ENCODE results near the gene HSD3B2. TPM values are rescaled to one million over a fixed set of nuclear protein-coding genes. Genes with fewer than 3 reads are reported as not detected.

Gene HSD3B2
- polyA plus RNA-seq, 5 donors: 0.14 to 0.23 (median 0.21) TPM

DNA sequence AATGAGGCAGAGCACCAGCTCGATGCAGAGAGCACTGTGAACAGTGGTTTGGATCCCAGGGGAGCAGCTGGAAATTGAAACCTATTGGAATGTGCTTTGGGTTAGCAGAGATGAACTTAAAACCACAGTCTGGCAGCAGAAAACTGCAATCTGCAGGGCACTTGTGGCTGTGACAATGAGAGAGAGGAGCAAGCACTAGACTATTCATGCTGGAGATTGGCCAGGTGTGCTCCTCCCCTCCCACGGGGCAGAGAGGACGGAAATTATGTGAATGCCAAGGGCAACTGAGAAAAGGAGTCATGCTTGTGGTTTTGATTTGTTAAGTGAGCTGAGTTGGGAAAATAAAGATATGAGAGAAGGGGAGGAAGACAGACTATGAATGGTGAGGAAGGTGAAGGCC is 38.1 kb downstream of the HSD3B2 start:
- DNase-seq: no peak

DNA sequence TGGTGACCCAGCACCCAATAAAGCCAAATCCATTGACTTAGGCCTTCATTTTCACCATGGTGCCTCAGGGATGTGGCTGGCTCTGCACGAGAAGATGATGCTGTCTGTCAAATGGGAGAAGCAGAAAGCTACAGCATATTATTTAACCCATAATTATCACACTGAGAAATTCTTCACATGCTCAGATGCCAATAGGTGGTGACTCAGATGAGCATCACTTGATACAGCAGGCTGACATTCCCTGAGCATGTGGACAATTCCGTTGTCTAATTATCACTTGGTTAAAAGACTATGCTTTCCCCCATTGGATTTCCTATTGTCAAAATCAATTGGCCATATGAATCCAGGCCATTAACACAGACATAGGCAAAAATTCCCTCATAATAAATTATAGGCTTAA is 48.0 kb downstream of the HSD3B2 start:
- DNase-seq: no peak

DNA sequence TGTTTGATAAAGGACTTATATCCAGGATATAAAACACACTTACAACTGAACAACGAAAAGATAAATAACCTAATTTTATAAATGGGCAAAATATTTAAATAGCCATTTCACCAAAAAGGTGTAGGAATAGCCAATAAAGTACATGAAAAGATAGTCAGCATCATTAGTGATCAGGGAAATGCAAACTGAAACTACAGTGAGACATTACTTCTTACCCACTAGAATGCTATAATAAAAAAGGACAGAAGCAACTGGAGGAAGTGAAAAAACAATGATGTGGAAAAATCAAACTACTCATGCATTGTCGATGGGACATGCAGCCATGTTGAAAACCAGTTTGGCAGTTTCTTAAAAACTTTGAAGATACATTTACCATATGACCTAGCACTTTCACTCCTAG is 48.6 kb downstream of the HSD3B2 start:
- no peak for DNase-seq

DNA sequence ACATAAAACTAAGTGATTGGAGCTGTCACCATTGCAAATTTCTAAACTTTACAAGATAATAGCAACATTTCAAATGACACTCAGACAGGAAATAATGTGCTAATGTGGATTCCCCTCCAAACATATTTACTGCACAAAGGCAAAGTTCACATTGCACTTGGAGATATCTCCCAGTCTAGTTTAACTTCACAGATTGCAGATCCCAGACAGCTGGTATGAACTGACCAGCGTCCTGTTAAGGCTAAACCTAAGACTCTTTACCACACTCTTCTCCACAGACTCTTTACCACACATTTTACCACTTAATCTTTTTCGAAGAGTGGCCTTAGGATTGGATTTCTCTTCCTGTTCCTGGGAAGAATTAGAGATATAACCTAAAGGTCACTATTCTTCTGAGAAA is 51.5 kb downstream of the HSD3B2 start:
- DNase-seq: no peak

DNA sequence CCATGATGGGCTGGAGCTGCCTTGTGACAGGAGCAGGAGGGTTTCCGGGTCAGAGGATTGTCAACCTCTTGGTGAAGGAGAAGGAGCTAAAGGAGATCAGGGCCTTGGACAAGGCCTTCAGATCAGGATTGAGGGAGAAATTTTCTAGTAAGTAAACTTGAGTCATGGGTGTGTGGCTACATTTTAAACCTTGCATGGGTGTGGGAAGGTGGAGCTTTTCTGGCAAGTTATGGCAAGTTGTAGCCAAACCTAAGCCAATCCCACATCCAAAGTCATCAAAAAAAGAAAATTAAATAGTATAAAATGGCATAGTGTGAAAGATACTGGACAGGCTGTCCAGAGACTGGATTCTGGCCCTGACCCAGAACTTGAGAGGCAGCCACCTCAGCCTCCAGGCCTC is 52.3 kb downstream of the HSD3B2 start:
- no peak for DNase-seq

DNA sequence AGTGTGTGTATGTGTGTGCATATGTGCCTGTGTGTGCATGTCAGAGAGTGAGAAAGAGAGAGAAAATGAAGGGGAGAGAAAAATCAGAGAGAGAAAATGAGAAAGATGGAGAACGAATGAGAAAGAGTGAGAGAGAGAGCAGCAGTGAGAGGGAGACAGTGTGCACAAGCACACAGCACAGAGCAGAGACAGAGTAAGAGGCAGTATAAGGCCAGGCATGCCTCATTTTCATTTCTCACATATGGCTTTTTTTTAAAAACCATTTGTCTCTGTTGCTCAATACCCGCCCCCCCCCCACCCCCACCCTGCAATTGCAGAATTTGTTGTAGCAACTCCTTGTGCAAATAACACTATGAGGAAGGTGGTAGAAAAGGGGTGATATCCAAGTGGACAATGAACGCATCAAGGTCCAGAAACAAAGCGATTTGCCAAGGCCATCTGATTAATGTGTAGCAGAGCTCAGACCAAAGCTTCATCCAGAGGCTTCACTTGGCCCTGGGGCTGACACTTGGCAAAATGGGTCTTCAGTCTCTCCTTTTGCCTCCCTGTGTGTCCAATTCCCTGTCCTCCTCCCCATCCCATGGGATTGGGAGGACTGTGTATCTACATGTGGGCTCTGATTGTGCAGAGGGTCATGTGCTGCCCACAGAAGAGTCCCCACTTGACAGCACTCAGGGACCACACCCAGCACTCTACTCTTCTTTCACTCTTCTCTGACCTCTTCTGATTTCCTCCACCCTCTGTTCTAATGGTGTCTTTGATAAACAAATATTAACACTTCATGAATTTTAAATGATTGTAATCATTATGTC is 53.1 kb downstream of the HSD3B2 start:
- peak in 1 of 2 donors; percentile 13 for DNase-seq

DNA sequence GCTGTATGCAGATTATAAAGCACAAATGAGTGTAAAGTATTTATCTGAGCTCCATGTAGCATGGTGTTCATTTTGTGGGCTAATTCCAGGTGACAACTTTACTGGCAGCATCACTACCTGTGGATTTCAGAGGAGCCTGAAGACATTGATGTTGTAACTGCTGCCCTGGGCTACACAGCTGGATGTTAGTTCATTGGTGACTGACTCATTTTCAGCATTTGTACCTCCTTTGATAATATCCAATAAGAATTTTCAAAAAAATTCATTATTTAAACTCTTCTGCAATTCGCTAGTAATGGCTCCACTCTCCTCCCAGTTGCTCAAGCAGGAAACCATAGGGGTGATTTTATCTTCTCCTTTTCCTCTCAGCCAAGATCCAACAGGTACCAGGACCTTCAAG is 54.8 kb downstream of the HSD3B2 start:
- no peak for DNase-seq

DNA sequence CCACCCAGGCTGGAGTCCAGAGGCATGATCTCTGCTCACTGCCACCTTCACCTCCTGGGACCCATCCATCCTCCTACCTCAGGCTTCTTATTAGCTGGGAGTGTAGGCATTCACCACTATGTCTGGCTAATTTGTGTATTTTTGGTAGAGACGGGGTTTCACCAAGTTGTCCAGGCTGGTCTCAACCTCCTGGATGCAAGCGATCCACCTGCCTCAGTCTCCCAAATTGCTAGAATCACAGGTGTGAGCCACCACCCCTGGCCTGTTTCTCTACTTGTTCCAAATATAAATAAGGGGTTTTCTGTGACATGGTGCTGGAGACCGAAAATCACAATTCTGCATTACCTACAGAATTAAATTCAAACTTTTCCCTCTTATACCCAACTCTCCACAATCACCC is 55.4 kb downstream of the HSD3B2 start:
- no peak for DNase-seq

DNA sequence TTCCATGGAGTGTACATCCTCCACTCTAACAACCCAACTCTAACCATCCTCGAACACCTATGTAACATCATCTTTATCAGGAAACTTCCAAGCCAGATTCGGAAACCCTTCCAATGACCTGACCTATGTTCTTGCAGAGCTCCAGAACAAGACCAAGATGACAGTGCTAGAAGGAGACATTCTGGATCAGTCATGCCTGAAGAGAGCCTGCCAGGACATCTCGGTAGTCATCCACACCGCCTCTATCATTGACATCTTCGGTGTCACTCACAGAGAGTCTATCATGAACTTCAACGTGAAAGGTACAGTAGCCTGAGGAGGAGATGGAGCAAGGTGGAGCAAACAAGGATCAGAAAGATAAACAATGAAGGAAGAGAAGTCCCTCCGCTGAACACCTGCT is 56.0 kb downstream of the HSD3B2 start:
- DNase-seq: no peak

DNA sequence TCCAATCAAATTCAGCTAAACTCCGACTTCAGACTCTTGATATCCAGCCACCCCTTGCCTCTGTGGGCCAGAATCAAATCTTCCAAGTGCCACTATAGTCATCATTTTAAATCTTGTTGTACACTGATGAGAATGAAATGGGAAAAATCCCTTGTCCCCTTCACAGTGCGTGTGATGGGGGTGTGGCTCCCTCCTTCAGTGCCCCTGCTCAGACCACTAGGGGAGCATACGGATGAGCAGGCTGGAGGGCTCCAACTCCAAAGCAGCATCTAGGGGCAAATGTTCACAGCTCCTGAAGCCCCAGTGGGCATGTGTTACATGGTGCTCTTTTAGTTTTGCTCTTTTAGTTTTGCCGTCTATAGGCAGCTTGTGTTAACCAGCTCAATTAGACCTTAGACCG is 56.6 kb downstream of the HSD3B2 start:
- no peak for DNase-seq

DNA sequence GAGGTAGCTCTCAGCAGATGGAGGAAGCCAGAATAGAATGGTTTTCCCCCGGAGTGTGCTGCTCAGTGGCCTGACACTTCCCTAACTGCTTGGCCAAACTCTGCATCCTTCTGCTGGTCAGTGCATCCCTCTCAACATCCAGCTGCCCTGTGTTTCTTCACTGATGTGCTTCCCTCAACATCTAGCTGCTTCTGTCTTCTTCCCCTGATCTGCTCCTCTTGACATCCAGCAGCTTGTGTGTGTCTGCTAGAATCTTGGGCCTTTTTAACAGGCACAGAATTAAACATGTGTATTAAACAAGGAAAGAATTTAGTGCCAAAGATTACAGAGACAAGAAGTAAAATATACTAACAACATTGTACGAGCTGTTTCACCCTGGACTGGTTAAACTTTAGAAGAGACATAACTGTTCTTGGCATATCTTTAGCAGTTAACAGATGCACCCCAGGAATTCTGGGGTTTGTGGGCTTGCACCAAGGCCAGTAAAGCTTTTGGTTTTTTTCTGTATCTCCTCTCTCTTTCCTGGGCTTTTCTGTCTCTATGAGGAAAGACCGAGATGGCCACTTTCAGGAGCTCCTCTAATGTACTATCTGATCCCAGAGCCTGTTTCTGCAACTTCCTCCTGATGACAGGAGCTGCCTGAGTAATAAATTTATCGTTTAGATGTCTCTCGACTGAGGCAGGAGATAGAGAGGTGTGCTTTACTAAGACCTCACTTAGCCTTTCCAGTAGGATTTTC is 57.3 kb downstream of the HSD3B2 start:
- peak in 1 of 2 donors; percentile 16 for DNase-seq

Other genes with a start within 250 kb of the HSD3B2 start
- under 1 TPM in 4 of 5 donors, not detected in 1; 0.10 to 0.64 (median 0.23) TPM for gene HAO2, start 46.4 kb upstream of the HSD3B2 start, polyA plus RNA-seq (ENCODE audit: insufficient read depth in 1 of 5, insufficient read length in 5 of 5, low replicate concordance in 1 of 5)
- 1 to 10 TPM in 1 of 5 donors, under 1 TPM in 4; 0.40 to 1.2 (median 0.55) TPM for gene HSD3B1, start 92.1 kb downstream of the HSD3B2 start, polyA plus RNA-seq (ENCODE audit: insufficient read depth in 1 of 5, insufficient read length in 5 of 5, low replicate concordance in 1 of 5)
- gene ZNF697, start 233.1 kb downstream of the HSD3B2 start, polyA plus RNA-seq (ENCODE audit: insufficient read depth in 1 of 5, insufficient read length in 5 of 5, low replicate concordance in 1 of 5): 10 to 100 TPM; 19.6 to 27.7 (median 25.2) TPM